RWPE2 (cell line): ENCODE results near the gene DHPS.
"Not testable (repeated sequence)": the region's sequence is repeated elsewhere in the genome, so short reads cannot be mapped to it uniquely, and the experiment has no call there.

ENCODE experiments used
- ATAC-seq: fragments of 200-7000 bp; cut with Tn5 transposase; 3 replicates; pipeline ENCODE4 v1.9.1; 2021; ENCODE audit warnings: low read depth
- DNase-seq: peaks from one replicate; pipeline ENCODE4 v3.0.0-alpha.2; 2020; ENCODE audit warnings: low spot score
- H3K27ac ChIP-seq: fragments of 450-650 bp; 2 replicates; pipeline ENCODE4 v1.5.1; 2017; ENCODE audit warnings: mild to moderate bottlenecking; ENCODE audit not compliant: poor library complexity, severe bottlenecking
- H3K27me3 ChIP-seq: fragments of 250-450 bp; sonication (Bioruptor Pico); 2 replicates; pipeline ENCODE4 v1.5.1; 2021; ENCODE audit warnings: mild to moderate bottlenecking, moderate library complexity; ENCODE audit not compliant: insufficient read depth, poor library complexity, severe bottlenecking
- H3K36me3 ChIP-seq: fragments of 250-450 bp; sonication (Bioruptor Pico); 2 replicates; pipeline ENCODE4 v1.5.1; 2020; ENCODE audit warnings: low read depth, mild to moderate bottlenecking, moderate library complexity
- H3K4me1 ChIP-seq: fragments of 250-450 bp; sonication (Bioruptor Pico); 2 replicates; pipeline ENCODE4 v1.5.1; 2021; ENCODE audit warnings: mild to moderate bottlenecking, moderate library complexity; ENCODE audit not compliant: insufficient read depth, poor library complexity, severe bottlenecking
- H3K4me3 ChIP-seq: fragments of 250-450 bp; sonication (Bioruptor Pico); 2 replicates; pipeline ENCODE4 v1.5.1; 2021; ENCODE audit warnings: mild to moderate bottlenecking, moderate library complexity; ENCODE audit not compliant: severe bottlenecking
- H3K9me3 ChIP-seq: fragments of 250-450 bp; sonication (Bioruptor Pico); 2 replicates; pipeline ENCODE4 v1.5.1; 2021; ENCODE audit warnings: mild to moderate bottlenecking, moderate library complexity; ENCODE audit not compliant: severe bottlenecking
- CTCF ChIP-seq: fragments of 450-650 bp; IDR thresholded peaks from one replicate; pipeline ENCODE4 v1.5.1; 2017; ENCODE audit warnings: mild to moderate bottlenecking, moderate library complexity; ENCODE audit not compliant: poor library complexity, severe bottlenecking

Gene DHPS

GRCh38 chr19:12712077-12712476, 30.4 kb upstream of the DHPS start:
- H3K27ac ChIP-seq, H3K4me1 ChIP-seq, H3K27me3 ChIP-seq, DNase-seq, H3K9me3 ChIP-seq, H3K4me3 ChIP-seq, ATAC-seq: not testable (repeated sequence)
- peaks cover 98% of the 10 kb centered on the region for H3K36me3 ChIP-seq
- TF ChIP-seq CTCF = peak; percentile 70

GRCh38 chr19:12711187-12711586, 29.5 kb upstream of the DHPS start:
- no peak for ATAC-seq
- no peak overlapping the region for H3K4me3 ChIP-seq
- no peak for DNase-seq
- H3K9me3 ChIP-seq = no peaks in the 10 kb centered on the region
- no peaks in the 10 kb centered on the region for H3K4me1 ChIP-seq
- H3K27me3 ChIP-seq = no peaks in the 10 kb centered on the region
- H3K36me3 ChIP-seq = peaks cover 97% of the 10 kb centered on the region
- H3K27ac ChIP-seq = no peak overlapping the region
- no peak for TF ChIP-seq CTCF

- TF ChIP-seq CTCF = no peak
- no peaks in the 10 kb centered on the region for H3K9me3 ChIP-seq
- H3K27me3 ChIP-seq = no peaks in the 10 kb centered on the region
- no peaks in the 10 kb centered on the region for H3K4me1 ChIP-seq
- no peak overlapping the region for H3K4me3 ChIP-seq
- ATAC-seq (no peak), DNase-seq (no peak)
- H3K27ac ChIP-seq = no peak overlapping the region
- peaks cover 97% of the 10 kb centered on the region for H3K36me3 ChIP-seq
Measured at GRCh38 chr19:12708641-12709040, 27.0 kb upstream of the DHPS start.

GRCh38 chr19:12706332-12706718, 24.6 kb upstream of the DHPS start:
- no peaks in the 10 kb centered on the region for H3K4me1 ChIP-seq
- peaks cover 97% of the 10 kb centered on the region for H3K36me3 ChIP-seq
- ATAC-seq (no peak), DNase-seq (no peak)
- no peaks in the 10 kb centered on the region for H3K9me3 ChIP-seq
- no peak for TF ChIP-seq CTCF
- no peaks in the 10 kb centered on the region for H3K27me3 ChIP-seq
- H3K27ac ChIP-seq = no peak overlapping the region
- no peak overlapping the region for H3K4me3 ChIP-seq

- Histone ChIP-seq H3K36me3 (peaks cover 97% of the 10 kb centered on the region), H3K27me3 (no peaks in the 10 kb centered on the region), H3K27ac (no peak overlapping the region), H3K4me1 (no peaks in the 10 kb centered on the region), H3K4me3 (no peak overlapping the region), H3K9me3 (no peaks in the 10 kb centered on the region)
- ATAC-seq (no peak), DNase-seq (no peak)
- TF ChIP-seq CTCF = no peak
Measured at GRCh38 chr19:12705654-12706331, 24.1 kb upstream of the DHPS start.
